GM15510 (cell line): ENCODE results near the gene BYSL.

ENCODE experiments used
- POLR2A ChIP-seq: IDR thresholded peaks from 3 replicates; pipeline ENCODE4 v1.6.1; 2011; ENCODE audit warnings: borderline replicate concordance; ENCODE audit not compliant: insufficient read length; ENCODE audit errors: extremely low read depth

Gene BYSL

DNA sequence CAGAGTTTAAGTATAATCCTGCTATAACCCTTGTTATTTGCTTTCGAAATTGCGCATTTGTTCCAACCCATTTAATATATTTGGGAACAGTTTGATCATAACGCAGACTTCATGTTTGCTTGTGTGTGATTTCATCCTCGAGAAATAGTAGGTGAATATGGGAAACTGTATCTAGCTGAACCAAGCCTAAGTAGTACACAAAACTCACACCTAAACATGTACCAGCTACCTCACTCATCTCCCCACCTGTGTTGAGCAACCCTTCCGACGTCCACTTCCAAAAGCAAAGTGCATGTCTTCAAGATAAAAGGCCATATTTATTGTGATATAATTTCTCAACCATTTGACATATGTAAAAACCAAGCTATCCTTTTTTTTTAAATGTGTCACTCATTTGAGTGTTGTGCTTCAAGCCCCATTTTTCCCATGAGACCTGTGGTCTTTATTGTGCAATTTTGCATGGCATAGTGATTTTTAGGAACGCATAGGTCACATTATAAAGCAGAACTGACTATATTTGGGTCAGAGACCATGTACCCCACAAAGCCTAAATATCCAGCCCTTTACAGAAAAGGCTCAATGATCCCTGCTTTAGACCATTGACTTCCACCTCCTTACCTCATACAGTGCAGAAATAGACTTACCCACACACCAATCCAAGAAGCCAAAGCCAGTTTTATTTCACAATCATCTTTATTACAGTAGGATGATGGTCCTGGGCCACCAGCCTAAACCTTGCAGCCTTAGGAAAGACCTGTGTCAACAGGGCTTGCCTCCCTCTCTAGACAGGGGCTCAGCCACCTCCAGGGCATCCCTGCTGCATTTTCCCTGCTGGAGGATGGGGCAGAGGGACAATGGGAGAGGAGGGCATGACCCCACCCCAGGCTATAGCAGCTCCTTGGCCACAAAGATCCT lies 13.2 kb downstream of the BYSL start:
- no peak for TF ChIP-seq POLR2A

DNA sequence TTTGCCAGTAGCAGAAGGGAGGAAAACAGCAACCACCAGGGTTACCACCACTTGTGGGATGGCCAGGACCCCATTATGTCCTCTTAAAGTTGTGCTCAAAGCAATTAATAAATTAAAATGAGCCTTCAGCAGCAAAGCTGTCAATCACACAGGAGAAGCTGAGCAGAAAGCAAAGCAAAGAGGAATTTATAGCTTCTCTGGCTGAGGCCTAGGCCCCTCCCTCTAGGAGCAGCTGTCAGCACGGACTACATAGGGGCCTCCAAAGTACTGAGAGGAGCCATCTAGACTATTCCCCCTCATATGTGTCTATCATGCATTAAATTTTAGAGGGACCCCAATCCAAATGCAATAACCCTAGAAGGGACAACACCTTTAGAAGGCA lies 13.9 kb downstream of the BYSL start:
- no peak for TF ChIP-seq POLR2A

DNA sequence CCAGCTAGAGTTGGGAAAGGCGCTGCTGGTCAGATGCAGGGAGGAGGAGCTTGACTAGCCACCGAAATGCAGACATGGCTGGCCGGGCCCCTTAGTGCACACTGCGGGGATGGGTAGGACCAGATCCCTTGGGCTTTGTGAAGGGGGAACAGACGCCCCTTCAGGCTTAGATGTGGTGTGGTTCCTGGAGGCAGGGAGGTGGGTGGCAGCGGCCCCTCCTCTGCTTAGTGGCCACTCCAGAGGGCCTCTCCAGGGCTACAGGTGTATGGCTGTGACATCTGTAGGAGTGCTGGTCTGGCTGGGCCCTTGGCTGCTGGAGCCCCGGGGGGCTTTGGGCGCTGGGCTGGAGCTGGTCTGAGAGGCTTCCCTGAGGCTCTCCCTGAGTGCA lies 14.4 kb downstream of the BYSL start:
- no peak for TF ChIP-seq POLR2A

DNA sequence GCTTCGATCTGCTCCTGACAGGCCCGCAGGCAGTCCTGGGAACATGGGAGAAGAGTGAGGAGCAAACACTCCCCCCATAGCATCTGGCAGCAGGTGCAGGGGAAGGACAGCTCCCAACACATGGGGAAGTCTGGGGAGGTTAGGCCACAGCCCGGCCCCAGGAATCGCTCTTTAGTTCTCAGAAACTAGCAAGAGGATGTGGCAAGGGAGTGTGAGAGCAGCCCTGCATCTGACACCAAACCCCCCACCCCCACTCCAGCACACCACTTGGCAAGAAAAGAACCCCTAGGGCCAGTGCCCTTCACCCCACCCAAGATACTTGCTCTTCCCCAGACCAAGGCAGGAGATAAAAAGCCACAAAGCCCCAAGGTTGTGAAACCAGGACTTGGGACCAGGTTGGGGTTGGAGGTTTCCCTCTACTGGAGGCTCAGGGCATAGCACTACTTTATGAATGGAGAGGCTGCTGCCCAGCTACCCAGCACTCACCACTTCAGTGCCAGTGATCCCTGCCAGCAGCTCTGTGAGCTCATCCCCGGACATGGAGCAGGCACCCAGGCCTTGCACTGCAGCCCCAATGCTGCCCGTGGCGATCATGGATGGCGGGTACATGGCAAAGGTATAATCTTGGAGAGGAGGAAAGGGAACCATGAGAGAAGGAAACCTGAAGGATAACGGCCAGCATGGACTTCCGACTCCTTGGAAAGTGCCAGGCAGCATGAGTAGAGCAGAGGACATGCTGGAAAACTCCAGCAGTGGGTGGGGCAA lies 15.0 kb downstream of the BYSL start:
- peak; percentile 25 for TF ChIP-seq POLR2A

DNA sequence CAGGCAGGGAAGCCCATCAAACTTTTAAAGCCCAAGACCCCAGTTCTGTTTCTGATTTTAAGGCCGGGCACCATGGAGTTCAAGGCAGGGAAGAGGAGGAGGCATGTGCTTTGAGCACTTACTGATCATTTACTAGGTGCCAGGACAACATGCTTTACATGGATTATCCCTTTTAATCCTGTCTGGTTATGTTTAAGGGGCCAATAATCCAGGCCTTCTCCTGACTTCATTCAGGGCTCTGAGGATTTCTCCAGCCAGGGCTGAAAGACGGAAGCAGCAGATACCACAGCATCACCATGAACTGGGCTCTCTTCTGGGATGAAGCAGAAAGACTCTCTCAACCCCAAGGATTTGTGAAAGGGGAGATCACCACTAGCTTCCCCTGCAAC lies 16.2 kb downstream of the BYSL start:
- no peak for TF ChIP-seq POLR2A

DNA sequence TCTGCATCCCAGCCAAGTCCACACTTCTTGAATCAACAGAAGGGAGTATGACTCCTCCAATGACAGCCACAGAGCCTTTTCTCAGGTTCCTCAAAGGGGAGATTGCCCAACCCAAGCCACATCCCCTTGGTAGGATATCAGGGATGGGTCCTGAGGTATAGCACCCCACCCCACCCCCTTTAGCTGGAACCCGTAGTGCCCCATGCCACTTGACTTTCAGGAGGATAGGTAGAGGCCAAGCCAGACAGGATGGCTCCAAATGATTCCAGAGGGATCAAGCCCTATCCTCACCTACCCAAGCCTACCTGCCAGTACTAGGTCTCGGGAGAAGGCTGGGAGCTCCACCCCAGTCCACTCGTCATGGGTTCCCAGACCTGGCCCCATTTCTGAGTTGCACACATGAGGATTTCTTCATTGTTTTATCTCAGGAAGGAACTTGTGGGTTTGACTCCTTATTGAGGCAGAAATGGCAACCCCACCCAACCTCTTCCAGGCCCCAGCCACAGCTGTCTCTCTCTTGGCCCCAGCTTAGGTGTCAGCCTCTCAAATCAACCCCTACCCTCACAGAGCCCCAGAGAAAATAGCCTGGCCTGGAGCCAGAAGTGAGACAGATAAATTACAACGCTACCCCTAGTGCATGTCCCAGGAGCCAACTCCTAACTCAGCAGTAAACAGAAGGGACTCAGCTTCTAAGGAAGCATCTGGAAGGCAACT lies 16.7 kb downstream of the BYSL start:
- no peak for TF ChIP-seq POLR2A

DNA sequence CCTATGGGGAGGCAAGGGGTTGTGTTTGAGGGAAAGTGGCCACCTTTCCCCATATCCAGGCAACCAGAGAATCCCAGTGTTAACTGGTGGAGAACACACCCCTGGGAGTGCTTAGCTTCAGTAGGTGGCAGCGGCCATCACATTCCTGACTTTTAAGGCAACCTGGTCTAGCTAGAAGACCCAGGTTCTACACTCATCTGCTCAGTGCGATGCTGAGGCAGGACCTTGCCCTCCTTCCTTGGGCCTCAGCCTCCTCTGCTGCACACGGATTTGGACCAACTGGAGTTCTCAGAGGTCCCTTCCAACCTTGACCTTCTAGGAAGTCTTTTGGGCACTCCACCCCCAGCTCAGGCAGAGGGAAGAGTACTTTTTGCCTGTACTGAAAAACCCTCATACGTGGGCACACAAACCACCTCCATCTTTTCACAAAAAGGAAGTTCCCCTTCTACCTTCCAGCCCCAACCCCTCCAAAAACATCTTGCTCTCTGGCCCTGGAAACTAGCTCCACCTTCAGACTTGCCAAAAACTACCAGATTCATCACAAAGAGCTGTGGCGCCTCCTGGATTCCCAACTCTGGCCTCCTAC lies 17.4 kb downstream of the BYSL start:
- TF ChIP-seq POLR2A: no peak

DNA sequence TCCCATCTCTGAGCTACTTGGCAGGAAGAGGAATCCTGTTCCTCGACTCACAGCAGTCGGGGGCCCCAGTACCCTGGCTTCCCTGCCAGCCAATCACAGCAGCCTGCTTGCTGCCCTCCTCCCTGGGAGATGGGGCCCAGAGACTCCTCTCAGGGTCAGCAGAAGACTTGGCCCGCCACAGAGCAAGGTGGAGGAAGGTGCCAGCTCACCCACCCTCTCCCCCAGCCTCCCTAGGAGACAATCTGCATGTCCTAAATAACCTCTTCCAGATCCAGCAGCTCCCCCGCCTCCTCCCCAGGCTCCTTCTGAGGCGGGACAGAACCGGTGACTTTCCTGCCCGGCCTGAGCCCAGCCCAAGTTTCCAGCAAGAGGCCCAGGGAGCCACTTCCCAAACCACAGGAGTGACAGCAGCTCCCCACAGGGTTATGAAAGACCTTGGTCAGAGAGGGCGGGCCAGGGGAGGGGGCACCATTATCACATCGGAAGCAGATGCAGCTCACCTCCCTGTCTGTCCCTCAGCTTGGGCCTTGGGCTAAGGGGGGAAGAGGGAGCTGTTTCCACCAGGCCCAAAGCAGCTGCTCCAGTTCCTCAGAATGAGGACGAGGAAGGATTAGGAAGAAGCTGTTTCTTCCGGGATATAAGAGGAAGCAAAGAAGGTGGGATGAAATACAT lies 18.0 kb downstream of the BYSL start:
- TF ChIP-seq POLR2A: no peak

DNA sequence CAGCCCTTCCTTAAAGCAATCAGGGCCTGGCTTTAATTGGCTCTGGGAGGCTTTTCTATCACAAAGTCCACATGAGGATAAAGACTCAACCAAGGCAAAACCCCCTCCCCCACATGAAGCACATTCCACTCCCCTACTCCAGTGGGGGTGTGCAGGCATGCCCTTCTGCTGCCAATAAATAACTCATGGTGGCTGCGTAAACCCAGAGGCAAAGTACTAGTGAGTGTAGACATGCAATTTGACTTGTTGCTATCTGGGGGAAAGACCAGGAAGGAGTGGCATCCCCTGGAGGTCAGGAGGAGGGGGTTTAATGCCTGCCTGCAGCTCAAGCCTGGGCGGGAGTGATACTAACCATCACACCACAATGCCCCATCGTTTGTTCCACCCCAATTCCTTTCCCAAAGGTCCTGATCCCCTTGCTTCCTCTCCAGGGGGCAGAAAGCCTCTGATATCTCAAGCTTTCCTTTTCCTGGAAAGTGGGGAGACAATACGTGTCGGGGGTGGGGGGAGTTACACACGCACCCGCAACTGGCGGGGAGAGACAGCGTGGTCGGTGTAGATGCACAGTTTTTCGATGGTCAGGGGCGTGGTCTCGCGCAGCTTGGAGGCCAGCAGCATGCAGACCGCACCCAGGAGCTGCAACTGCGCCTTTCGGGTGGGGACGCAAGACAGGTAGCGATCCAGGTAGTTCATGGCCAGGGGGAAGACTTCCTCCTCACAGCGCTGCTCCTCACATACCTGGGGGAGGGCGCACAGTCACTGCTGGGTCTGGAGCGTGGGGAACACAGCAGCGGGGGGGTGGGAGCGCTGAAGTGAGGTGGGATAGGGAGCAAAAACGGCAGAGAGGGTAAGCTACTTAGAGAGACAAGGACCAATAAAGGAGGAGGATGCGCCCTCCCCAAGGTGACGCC lies 18.8 kb downstream of the BYSL start:
- no peak for TF ChIP-seq POLR2A

DNA sequence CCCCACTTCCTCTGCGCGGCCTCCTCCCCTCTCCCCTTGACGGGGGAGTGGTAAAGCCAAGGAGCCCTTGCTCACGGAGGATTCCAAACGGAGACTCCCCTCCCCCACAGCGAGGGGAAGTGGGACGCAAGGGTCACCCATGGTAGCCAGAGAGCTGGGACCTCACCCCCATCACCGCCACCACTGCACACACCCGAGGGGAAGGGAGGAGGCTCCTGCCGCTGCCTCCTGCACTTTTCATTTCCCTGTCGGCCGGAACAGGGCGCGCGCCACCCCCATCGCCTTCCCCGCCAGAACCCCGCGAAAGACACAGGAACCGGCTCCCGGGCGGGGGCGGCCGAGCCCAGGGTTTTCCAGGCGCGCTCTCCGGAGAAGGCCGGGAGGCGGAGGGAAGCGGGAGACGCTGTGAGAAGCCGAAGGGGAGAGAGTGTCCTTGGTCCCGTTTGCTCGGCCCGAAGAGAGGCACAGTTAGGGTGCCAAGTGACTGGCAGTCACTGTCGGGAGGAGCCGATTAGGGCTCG lies 19.5 kb downstream of the BYSL start:
- TF ChIP-seq POLR2A: no peak

DNA sequence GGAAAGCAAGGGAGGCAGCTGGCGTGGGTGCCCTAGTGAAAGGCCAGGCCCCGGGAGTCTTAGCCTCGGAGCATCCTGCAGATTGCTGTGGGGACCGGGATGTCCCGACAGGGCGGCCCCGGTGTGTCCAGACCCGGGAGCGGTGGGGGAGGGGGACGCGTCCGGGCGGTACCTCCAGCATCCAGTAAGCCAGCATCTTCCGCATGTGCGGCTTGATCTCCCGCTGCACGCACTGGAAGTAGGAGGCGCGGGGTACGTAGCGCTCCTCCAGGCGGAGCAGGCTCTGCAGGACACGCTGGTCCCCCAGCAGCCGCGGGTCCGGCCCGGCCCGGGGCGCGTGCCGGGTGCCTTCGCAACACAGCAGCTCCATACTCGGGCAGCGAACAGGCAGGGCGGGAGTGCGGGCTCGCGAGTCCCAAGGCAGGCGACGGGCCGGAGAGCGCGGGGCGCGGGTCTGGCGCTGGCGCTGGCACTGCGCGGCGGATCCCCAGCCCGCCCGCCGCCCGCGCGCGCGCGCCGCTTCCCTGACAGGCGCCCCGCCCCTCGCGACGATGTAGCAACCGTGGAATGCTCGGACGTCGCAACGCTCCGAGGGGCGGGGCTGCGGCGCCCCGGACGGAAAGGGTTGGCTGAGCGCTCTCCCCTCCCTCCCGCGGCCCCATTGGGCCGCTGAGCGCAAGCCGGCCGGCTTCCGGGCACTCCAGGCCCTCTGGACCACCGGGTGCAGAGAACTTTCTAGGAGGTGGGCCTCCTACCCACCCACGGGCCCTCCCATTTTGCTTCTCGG lies 20.2 kb downstream of the BYSL start, which contains the start of gene CCND3:
CCND3 (minus strand) TSS at position 529 of the 787 bp plus-strand sequence; CDS start at position 370, 159 bp downstream.
- peak; percentile 76 for TF ChIP-seq POLR2A
